Astrocyte (in vitro differentiated cells and primary cell): ENCODE data around the gene ARHGAP28. TPM values are rescaled to one million over a fixed set of nuclear protein-coding genes. Genes with fewer than 3 reads are reported as not detected.
A peak's percentile ranks its signal among the peaks of the same experiment; 100 is the strongest.

ENCODE experiments used
- DNase-seq: peaks from one replicate; pipeline ENCODE4 v3.0.0-alpha.2; 2010; ENCODE audit warnings: low read depth
- FAIRE-seq: peaks from 2 replicates; lab custom pipeline; 2011; peaks lifted over from hg19 to GRCh38; lab: Jason Lieb, UNC
- H2AFZ ChIP-seq: 2 replicates; pipeline ENCODE4 v1.6.0; 2012; ENCODE audit warnings: low read depth, low read length, inconsistent platforms
- H3K27ac ChIP-seq: 2 replicates; pipeline ENCODE4 v1.5.1; 2011; ENCODE audit warnings: low read depth, low read length, inconsistent platforms
- H3K27me3 ChIP-seq: 2 replicates; pipeline ENCODE4 v1.6.0; 2011; ENCODE audit warnings: low read length, inconsistent platforms; ENCODE audit not compliant: insufficient read depth
- H3K36me3 ChIP-seq: 2 replicates; pipeline ENCODE4 v1.5.1; 2011; ENCODE audit warnings: low read length, inconsistent platforms; ENCODE audit not compliant: insufficient read depth
- H3K4me1 ChIP-seq: 2 replicates; pipeline ENCODE4 v1.5.1; 2011; ENCODE audit warnings: low read length, inconsistent platforms; ENCODE audit not compliant: insufficient read depth
- H3K4me2 ChIP-seq: 2 replicates; pipeline ENCODE4 v1.6.0; 2012; ENCODE audit warnings: low read length, inconsistent platforms
- H3K4me3 ChIP-seq: 2 replicates; pipeline ENCODE4 v1.5.1; 2011; ENCODE audit warnings: low read depth, mild to moderate bottlenecking, low read length, inconsistent platforms; ENCODE audit not compliant: insufficient read depth
- H3K79me2 ChIP-seq: 2 replicates; pipeline ENCODE4 v1.6.0; 2012; ENCODE audit warnings: mild to moderate bottlenecking, low read length, inconsistent platforms; ENCODE audit not compliant: insufficient read depth
- H3K9ac ChIP-seq: 2 replicates; pipeline ENCODE4 v1.6.0; 2012; ENCODE audit warnings: mild to moderate bottlenecking, low read length, inconsistent platforms
- H3K9me3 ChIP-seq: 2 replicates; pipeline ENCODE4 v1.5.1; 2012; ENCODE audit warnings: low read depth, mild to moderate bottlenecking, low read length, inconsistent platforms; ENCODE audit not compliant: insufficient read depth
- H4K20me1 ChIP-seq: 2 replicates; pipeline ENCODE4 v1.6.0; 2012; ENCODE audit warnings: low read length, inconsistent platforms; ENCODE audit not compliant: insufficient read depth
- H3K27ac Mint-ChIP-seq: one replicate; pipeline ENCODE4 v1.8.0; 2021; ENCODE audit warnings: mild to moderate bottlenecking, mixed read lengths; ENCODE audit not compliant: unreplicated experiment
- H3K27me3 Mint-ChIP-seq: one replicate; pipeline ENCODE4 v1.8.0; 2021; ENCODE audit warnings: low read depth, mixed read lengths; ENCODE audit not compliant: unreplicated experiment
- H3K36me3 Mint-ChIP-seq: one replicate; pipeline ENCODE4 v1.8.0; 2021; ENCODE audit warnings: low read depth, mixed read lengths; ENCODE audit not compliant: unreplicated experiment
- H3K4me1 Mint-ChIP-seq: one replicate; pipeline ENCODE4 v1.8.0; 2021; ENCODE audit warnings: low read depth, mixed read lengths; ENCODE audit not compliant: unreplicated experiment
- H3K4me3 Mint-ChIP-seq: one replicate; pipeline ENCODE4 v1.8.0; 2021; ENCODE audit warnings: mild to moderate bottlenecking, moderate library complexity, mixed read lengths; ENCODE audit not compliant: unreplicated experiment
- H3K9me3 Mint-ChIP-seq: one replicate; pipeline ENCODE4 v1.8.0; 2021; ENCODE audit warnings: mild to moderate bottlenecking, mixed read lengths; ENCODE audit not compliant: unreplicated experiment
- EZH2 ChIP-seq: IDR thresholded peaks from 2 replicates; pipeline ENCODE4 v1.6.1; 2012; ENCODE audit warnings: mild to moderate bottlenecking, low read length, inconsistent platforms; ENCODE audit not compliant: insufficient read depth
- total RNA-seq: library from RNA; stranded (reverse); gene quantifications from 2 replicates; pipeline ENCODE4 v1.2.1, GENCODE V29; 2021
- TF ChIP-seq, protein P1 (sequence below): IDR thresholded peaks from 2 replicates; pipeline ENCODE4 v1.5.1; 2011; ENCODE audit warnings: low read depth, mild to moderate bottlenecking, inconsistent platforms, low read length, moderate library complexity; ENCODE audit not compliant: insufficient read depth

ARHGAP28 gene
- total RNA-seq, 1 donor from 2014 or later: 15.5 TPM

GRCh38 chr18:6751222-6751621 lies 21.7 kb downstream of the ARHGAP28 start:
- H3K9me3 ChIP-seq: no peaks in the 10 kb centered on the region
- Mint-ChIP-seq H3K27ac (peak overlapping the region; percentile 99), H3K4me1 (peaks cover 45% of the 10 kb centered on the region), H3K27me3 (no peaks in the 10 kb centered on the region), H3K4me3 (peak overlapping the region; percentile 46), H3K36me3 (no peaks in the 10 kb centered on the region), H3K9me3 (peaks cover under 1% of the 10 kb centered on the region)
- no peak overlapping the region for H2AFZ ChIP-seq
- DNase-seq: no peak
- no peak for TF ChIP-seq EZH2
- TF ChIP-seq, protein P1, sequence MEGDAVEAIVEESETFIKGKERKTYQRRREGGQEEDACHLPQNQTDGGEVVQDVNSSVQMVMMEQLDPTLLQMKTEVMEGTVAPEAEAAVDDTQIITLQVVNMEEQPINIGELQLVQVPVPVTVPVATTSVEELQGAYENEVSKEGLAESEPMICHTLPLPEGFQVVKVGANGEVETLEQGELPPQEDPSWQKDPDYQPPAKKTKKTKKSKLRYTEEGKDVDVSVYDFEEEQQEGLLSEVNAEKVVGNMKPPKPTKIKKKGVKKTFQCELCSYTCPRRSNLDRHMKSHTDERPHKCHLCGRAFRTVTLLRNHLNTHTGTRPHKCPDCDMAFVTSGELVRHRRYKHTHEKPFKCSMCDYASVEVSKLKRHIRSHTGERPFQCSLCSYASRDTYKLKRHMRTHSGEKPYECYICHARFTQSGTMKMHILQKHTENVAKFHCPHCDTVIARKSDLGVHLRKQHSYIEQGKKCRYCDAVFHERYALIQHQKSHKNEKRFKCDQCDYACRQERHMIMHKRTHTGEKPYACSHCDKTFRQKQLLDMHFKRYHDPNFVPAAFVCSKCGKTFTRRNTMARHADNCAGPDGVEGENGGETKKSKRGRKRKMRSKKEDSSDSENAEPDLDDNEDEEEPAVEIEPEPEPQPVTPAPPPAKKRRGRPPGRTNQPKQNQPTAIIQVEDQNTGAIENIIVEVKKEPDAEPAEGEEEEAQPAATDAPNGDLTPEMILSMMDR: no peak
- no peaks in the 10 kb centered on the region for H3K27me3 ChIP-seq
- no peaks in the 10 kb centered on the region for H3K79me2 ChIP-seq
- peaks cover 30% of the 10 kb centered on the region for H3K4me1 ChIP-seq
- no peaks in the 10 kb centered on the region for H4K20me1 ChIP-seq
- no peak overlapping the region for H3K4me3 ChIP-seq
- H3K4me2 ChIP-seq: no peak overlapping the region
- no peaks in the 10 kb centered on the region for H3K36me3 ChIP-seq
- H3K27ac ChIP-seq: peak overlapping the region; percentile 72
- H3K9ac ChIP-seq: peak overlapping the region; percentile 28
- no peak for FAIRE-seq

DNA sequence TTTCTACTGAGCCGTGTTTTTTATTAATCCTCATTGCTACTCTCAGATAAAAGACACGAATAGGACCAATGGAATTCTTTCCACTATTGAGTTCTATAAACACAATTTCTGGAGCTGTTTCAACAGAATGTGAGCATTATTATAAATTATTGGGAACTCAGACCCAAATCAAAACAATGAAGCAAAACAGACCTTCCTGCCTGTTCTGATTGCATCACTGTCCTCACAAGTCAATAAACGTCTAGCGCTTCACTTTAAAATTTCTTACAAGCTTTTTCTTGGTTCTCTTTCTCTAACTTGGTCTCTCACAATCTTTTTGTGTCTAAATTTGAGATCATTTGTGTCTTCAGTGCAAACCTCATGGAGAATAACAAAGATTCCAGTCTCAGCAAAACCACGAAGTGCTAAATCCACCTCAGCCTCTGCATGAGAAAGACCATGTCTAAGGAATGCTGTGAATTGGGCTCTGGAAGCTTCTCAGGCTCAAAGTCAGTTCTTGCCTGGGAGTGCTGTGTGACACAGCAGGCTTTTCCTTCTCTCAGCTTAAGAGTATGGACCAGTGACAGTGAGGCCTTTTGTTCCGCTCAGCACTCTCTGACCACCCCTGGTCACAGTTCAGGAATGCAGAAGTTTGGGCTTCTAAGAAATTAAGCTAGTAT lies 22.8 kb downstream of the ARHGAP28 start:
- Histone ChIP-seq H3K27ac (peak overlapping the region; percentile 72), H2AFZ (no peak overlapping the region), H3K27me3 (no peaks in the 10 kb centered on the region), H3K36me3 (no peaks in the 10 kb centered on the region), H4K20me1 (no peaks in the 10 kb centered on the region), H3K4me1 (peaks cover 19% of the 10 kb centered on the region), H3K79me2 (no peaks in the 10 kb centered on the region), H3K9me3 (no peaks in the 10 kb centered on the region), H3K4me3 (no peak overlapping the region), H3K4me2 (peak overlapping the region; percentile 59), H3K9ac (peak overlapping the region; percentile 66)
- no peak for TF ChIP-seq EZH2
- TF ChIP-seq, protein P1: no peak
- peaks cover 36% of the 10 kb centered on the region for H3K4me1 Mint-ChIP-seq
- peak overlapping the region; percentile 5 for H3K4me3 Mint-ChIP-seq
- no peaks in the 10 kb centered on the region for H3K27me3 Mint-ChIP-seq
- peaks cover 2% of the 10 kb centered on the region for H3K9me3 Mint-ChIP-seq
- FAIRE-seq (no peak), DNase-seq (peak; percentile 67)
- H3K36me3 Mint-ChIP-seq: no peaks in the 10 kb centered on the region
- peak overlapping the region; percentile 96 for H3K27ac Mint-ChIP-seq

DNA sequence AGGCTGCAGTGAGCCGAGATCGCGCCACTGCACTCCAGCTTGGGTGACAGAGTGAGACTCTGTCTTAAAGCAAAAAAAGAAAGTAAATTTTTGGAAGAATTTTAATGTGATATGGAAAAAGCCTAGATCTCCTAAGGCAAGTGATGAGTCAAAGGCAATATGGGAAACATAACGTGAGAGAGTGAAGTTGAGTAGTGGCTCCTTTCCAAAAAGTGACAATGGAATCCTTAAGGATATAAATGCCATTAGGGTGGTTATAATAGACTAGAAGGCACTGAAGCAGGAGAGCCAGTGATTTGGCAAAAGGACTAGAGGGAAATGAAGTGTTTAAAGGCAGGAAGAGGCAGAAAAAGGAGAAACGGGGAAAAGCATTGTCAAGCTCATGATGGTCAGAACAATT lies 25.6 kb downstream of the ARHGAP28 start:
- H3K9me3 ChIP-seq: no peaks in the 10 kb centered on the region
- H3K4me1 Mint-ChIP-seq: peaks cover 43% of the 10 kb centered on the region
- H3K36me3 Mint-ChIP-seq: no peaks in the 10 kb centered on the region
- no peaks in the 10 kb centered on the region for H3K27me3 ChIP-seq
- H3K9ac ChIP-seq: no peak overlapping the region
- H3K27me3 Mint-ChIP-seq: no peaks in the 10 kb centered on the region
- no peak overlapping the region for H3K27ac Mint-ChIP-seq
- DNase-seq (no peak), FAIRE-seq (no peak)
- no peak overlapping the region for H3K4me3 ChIP-seq
- no peak overlapping the region for H3K4me2 ChIP-seq
- H3K36me3 ChIP-seq: no peaks in the 10 kb centered on the region
- no peak overlapping the region for H3K4me3 Mint-ChIP-seq
- TF ChIP-seq, protein P1: no peak
- TF ChIP-seq EZH2: no peak
- no peak overlapping the region for H2AFZ ChIP-seq
- no peaks in the 10 kb centered on the region for H3K79me2 ChIP-seq
- peaks cover 10% of the 10 kb centered on the region for H3K4me1 ChIP-seq
- peaks cover 2% of the 10 kb centered on the region for H3K9me3 Mint-ChIP-seq
- H4K20me1 ChIP-seq: no peaks in the 10 kb centered on the region
- no peak overlapping the region for H3K27ac ChIP-seq
